CD4-positive, alpha-beta T cell (primary cell): Measurements from ENCODE around the gene PDZD8. TPM values are rescaled to one million over a fixed set of nuclear protein-coding genes. Genes with fewer than 3 reads are reported as not detected.

Experiments
- ATAC-seq: fragments of 200-7000 bp; cut with Tn5 transposase; one replicate; pipeline ENCODE4 v1.10.0; 2022; ENCODE audit warnings: mild to moderate bottlenecking; ENCODE audit not compliant: poor library complexity
- CTCF ChIA-PET: fragments of 350-600 bp; sonication (Branson Sonifier 250); formaldehyde crosslinking; loops from one replicate; lab custom pipeline; 2021; ENCODE audit warnings: antibody characterized with exemption, inconsistent platforms; lab: Charles Lee
- POLR2A ChIA-PET: fragments of 350-600 bp; sonication (Branson Sonifier 250); formaldehyde crosslinking; loops from one replicate; lab custom pipeline; 2021; ENCODE audit warnings: antibody characterized with exemption, inconsistent platforms; lab: Charles Lee
- DNase-seq, 14 experiments: peaks; one replicate each; pipeline ENCODE4 v3.0.0-alpha.2; 2013 to 2020; ENCODE audit warnings: mixed read lengths in 2 of 14
- H3K27ac ChIP-seq, 2 donors: one replicate each; pipeline versions ENCODE4 v1.5.1 to v1.7.0; 2013; ENCODE audit warnings: low read length in 2 of 2, low read depth in 1 of 2, mild to moderate bottlenecking in 1 of 2
- H3K27me3 ChIP-seq, 2 experiments: 1 replicate in 1 of 2; 2 replicates in 1 of 2; pipeline versions ENCODE4 v1.6.1 to v1.7.0; 2013; ENCODE audit warnings: low read length in 2 of 2, control low read depth in 1 of 2, mild to moderate bottlenecking in 1 of 2, moderate library complexity in 1 of 2; ENCODE audit not compliant: insufficient read depth in 2 of 2, control insufficient read depth in 1 of 2
- H3K36me3 ChIP-seq: one replicate; pipeline ENCODE4 v1.6.1; 2013; ENCODE audit warnings: low read length, control low read depth; ENCODE audit not compliant: insufficient read depth
- H3K4me1 ChIP-seq: one replicate; pipeline ENCODE4 v1.6.1; 2013; ENCODE audit warnings: low read length, control low read depth; ENCODE audit not compliant: insufficient read depth
- H3K4me3 ChIP-seq: one replicate; pipeline ENCODE4 v1.5.1; 2013; ENCODE audit warnings: mild to moderate bottlenecking, low read length, moderate library complexity
- H3K9me3 ChIP-seq, 2 experiments: 1 replicate in 1 of 2; 2 replicates in 1 of 2; pipeline versions ENCODE4 v1.6.1 to v1.7.0; 2013; ENCODE audit warnings: low read length in 2 of 2, mild to moderate bottlenecking in 2 of 2, control low read depth in 1 of 2, moderate library complexity in 1 of 2; ENCODE audit not compliant: control insufficient read depth in 1 of 2, insufficient read depth in 1 of 2
- H3K27ac Mint-ChIP-seq: one replicate; pipeline ENCODE4 v1.8.0; 2020; ENCODE audit warnings: mixed read lengths
- H3K27me3 Mint-ChIP-seq: one replicate; pipeline ENCODE4 v1.8.0; 2021; ENCODE audit warnings: mixed read lengths
- H3K36me3 Mint-ChIP-seq: one replicate; pipeline ENCODE4 v1.8.0; 2021; ENCODE audit warnings: low read depth, mixed read lengths
- H3K4me1 Mint-ChIP-seq: one replicate; pipeline ENCODE4 v1.8.0; 2021; ENCODE audit warnings: low read depth, mixed read lengths
- H3K4me3 Mint-ChIP-seq: one replicate; pipeline ENCODE4 v1.8.0; 2020; ENCODE audit warnings: mild to moderate bottlenecking, mixed read lengths
- H3K9me3 Mint-ChIP-seq: one replicate; pipeline ENCODE4 v1.8.0; 2020; ENCODE audit warnings: mixed read lengths
- CTCF ChIP-seq: fragments of 200-600 bp; IDR thresholded peaks from one replicate; pipeline ENCODE4 v1.8.0; 2022; ENCODE audit warnings: antibody characterized with exemption, mild to moderate bottlenecking
- intact Hi-C, 2 experiments: fragments of 100-400 bp; cut with DNase I in 1 of 2; cut with micrococcal nuclease in 1 of 2; formaldehyde crosslinking; loops; one replicate each; pipeline versions ENCODE4 v1.15.1 to v1.9.0; 2023 to 2025; cut with DNase I, micrococcal nuclease
- total RNA-seq, 174 experiments: library from RNA in 2 of 174; stranded (reverse) in 2 of 174; gene quantifications; one replicate each; pipeline ENCODE4 v1.2.3 and lab custom pipeline; 2021 to 2026

The PDZD8 gene
- total RNA-seq, 2 experiments from 2014 or later: 25.2 to 31.1 TPM

GRCh38 chr10:117418121-117418520 is 42.9 kb upstream of the PDZD8 start:
- Histone ChIP-seq H3K27ac (no peak overlapping the region), H3K9me3 (peaks cover 0 to 12% of the 10 kb centered on the region in 2 experiments), H3K4me1 (no peaks in the 10 kb centered on the region), H3K27me3 (peaks cover 0 to 7% of the 10 kb centered on the region in 2 experiments), H3K4me3 (no peak overlapping the region), H3K36me3 (no peaks in the 10 kb centered on the region)
- H3K27ac Mint-ChIP-seq: no peak overlapping the region
- no peaks in the 10 kb centered on the region for H3K36me3 Mint-ChIP-seq
- peaks cover 6% of the 10 kb centered on the region for H3K27me3 Mint-ChIP-seq
- POLR2A ChIA-PET: no interaction called here
- TF ChIP-seq CTCF: no peak
- H3K4me1 Mint-ChIP-seq: no peaks in the 10 kb centered on the region
- ATAC-seq: no peak
- intact Hi-C loops: no loop called here
- CTCF ChIA-PET: no interaction called here
- DNase-seq: no peak
- no peak overlapping the region for H3K4me3 Mint-ChIP-seq
- no peaks in the 10 kb centered on the region for H3K9me3 Mint-ChIP-seq

- ChIA-PET POLR2A (no interaction called here), CTCF (no interaction called here)
Observed at GRCh38 chr10:117417196-117417595, 42.0 kb upstream of the PDZD8 start.

GRCh38 chr10:117413928-117414618 is 38.8 kb upstream of the PDZD8 start:
- H3K27me3 ChIP-seq: peaks cover 3 to 12% of the 10 kb centered on the region in 2 experiments
- no peaks in the 10 kb centered on the region for H3K36me3 Mint-ChIP-seq
- H3K4me3 ChIP-seq: no peak overlapping the region
- ATAC-seq (no peak), DNase-seq (no peak)
- H3K4me3 Mint-ChIP-seq: no peak overlapping the region
- H3K27ac Mint-ChIP-seq: no peak overlapping the region
- H3K27ac ChIP-seq: no peak overlapping the region
- H3K9me3 ChIP-seq: no peaks in the 10 kb centered on the region
- no peaks in the 10 kb centered on the region for H3K4me1 Mint-ChIP-seq
- no peaks in the 10 kb centered on the region for H3K9me3 Mint-ChIP-seq
- no peak for TF ChIP-seq CTCF
- no peaks in the 10 kb centered on the region for H3K4me1 ChIP-seq
- ChIA-PET CTCF (no interaction called here), POLR2A (no interaction called here)
- no peaks in the 10 kb centered on the region for H3K36me3 ChIP-seq
- peaks cover 14% of the 10 kb centered on the region for H3K27me3 Mint-ChIP-seq
- intact Hi-C loops: no loop called here

More at GRCh38 chr10:117417196-117417595, 42.0 kb upstream of the PDZD8 start:
- Mint-ChIP-seq H3K27me3 (peaks cover 6% of the 10 kb centered on the region), H3K27ac (no peak overlapping the region), H3K4me1 (no peaks in the 10 kb centered on the region), H3K4me3 (no peak overlapping the region), H3K36me3 (no peaks in the 10 kb centered on the region), H3K9me3 (no peaks in the 10 kb centered on the region)
- no peak overlapping the region for H3K27ac ChIP-seq
- peaks cover 0 to 7% of the 10 kb centered on the region in 2 experiments for H3K27me3 ChIP-seq
- H3K4me1 ChIP-seq: no peaks in the 10 kb centered on the region
- intact Hi-C loops: no loop called here
- DNase-seq (no peak), ATAC-seq (no peak)
- H3K36me3 ChIP-seq: no peaks in the 10 kb centered on the region
- peaks cover 0 to 12% of the 10 kb centered on the region in 2 experiments for H3K9me3 ChIP-seq
- no peak overlapping the region for H3K4me3 ChIP-seq
- no peak for TF ChIP-seq CTCF
